LNCAP (cell line): ENCODE results near the gene IRAG1.

ENCODE experiments used
- TF ChIP-seq, protein P1 (sequence below): fragments of 450-650 bp; IDR thresholded peaks from 2 replicates; pipeline ENCODE4 v1.5.1; 2017; ENCODE audit warnings: mild to moderate bottlenecking

IRAG1 gene

DNA sequence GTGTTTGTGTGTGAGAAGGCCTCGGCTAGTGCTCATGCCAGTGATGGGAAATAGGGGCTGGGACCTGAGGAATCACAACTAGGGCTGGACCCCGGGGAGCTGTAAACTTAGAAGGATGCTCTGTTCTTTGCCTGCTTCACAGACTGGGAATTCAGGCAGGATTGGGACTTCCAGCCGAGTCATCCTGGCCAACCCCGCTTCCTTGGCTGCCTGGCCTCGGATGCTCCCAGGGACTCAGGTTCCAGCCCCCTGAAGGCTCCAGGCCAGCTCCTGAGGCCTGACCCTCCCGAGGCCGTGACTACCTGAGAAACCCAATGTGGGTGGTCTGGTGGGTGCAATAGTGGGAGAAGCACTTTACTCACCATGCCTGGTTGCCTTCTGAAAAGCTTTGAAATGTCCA, 44.7 kb downstream of the IRAG1 start:
- TF ChIP-seq, protein P1, sequence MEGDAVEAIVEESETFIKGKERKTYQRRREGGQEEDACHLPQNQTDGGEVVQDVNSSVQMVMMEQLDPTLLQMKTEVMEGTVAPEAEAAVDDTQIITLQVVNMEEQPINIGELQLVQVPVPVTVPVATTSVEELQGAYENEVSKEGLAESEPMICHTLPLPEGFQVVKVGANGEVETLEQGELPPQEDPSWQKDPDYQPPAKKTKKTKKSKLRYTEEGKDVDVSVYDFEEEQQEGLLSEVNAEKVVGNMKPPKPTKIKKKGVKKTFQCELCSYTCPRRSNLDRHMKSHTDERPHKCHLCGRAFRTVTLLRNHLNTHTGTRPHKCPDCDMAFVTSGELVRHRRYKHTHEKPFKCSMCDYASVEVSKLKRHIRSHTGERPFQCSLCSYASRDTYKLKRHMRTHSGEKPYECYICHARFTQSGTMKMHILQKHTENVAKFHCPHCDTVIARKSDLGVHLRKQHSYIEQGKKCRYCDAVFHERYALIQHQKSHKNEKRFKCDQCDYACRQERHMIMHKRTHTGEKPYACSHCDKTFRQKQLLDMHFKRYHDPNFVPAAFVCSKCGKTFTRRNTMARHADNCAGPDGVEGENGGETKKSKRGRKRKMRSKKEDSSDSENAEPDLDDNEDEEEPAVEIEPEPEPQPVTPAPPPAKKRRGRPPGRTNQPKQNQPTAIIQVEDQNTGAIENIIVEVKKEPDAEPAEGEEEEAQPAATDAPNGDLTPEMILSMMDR: no peak

DNA sequence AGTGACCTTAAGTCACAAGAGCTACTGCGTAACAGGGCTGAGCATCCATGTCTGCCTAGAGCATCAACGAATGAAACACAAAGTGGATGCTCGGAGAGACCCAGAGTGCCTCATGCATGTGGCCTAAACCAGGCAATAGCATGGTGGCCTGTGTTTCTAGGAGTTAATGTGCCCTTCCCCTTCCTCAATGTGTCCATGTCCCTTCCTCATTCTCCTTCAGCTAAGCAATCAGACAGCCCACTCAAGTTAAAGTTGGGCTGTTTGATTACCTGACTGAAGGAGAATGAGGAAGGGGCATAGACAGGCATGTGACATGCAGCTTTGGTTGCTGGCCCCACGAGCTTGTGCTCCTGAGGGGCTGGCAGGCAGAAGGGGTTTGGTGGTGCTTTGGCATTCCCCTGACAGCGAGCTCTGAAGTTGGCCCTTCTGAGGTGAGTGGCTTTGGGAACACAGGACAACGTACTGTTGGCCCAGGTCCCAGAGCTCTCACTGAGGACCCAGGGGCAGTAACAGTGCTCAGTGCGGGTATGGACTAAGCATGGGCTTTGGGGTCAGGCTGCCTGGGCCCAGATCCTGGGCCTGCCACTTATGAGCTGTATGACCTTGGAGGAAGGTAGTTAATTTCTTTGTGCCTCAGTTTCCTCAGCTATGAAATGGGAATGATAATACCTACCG, 46.7 kb downstream of the IRAG1 start:
- TF ChIP-seq, protein P1: no peak

DNA sequence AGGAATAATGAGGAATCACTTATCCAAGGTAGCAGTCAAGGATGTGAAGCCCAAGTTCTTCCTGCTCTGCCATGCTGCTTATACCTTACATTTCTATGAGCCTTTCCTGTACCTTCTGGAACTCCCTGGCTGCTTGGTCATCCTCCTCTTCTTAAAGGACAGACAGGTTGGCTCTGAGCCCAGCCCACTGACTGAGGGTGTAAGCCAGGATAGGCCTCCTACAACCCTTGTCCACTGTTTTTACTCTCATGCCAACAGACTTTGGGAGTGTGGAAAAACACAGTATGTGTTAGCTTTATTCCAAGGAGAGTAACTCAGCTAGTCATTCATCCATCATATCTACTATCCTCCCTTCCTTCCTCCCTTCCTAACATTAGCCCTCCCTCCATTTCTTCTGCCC, 47.5 kb downstream of the IRAG1 start:
- TF ChIP-seq, protein P1: no peak

DNA sequence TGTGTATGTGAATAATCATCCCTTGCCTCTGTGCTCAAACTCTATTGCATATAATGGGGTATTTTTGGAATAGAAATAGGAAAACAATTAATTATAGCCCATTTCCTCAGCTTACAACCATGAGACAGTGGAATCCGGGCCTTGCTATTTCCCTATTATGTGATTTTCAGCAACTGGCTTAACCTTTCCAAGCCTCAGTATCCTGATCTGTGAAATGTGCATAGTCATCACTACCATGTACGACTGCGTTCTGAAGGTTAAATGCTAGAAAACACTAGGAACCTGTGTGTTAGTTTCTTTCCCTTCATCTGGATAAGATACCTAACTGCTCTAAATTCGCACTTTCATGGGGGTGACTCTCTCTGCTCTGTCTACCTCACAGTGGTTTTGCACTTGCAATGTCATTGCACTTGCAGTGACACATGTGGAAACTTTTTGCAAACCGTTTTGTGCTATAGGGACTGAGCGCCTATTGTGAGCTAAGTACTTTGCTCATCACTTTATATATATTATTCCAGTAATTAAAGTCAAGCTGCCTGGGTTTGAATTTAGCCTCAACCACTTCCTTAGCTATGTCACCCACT, 48.3 kb downstream of the IRAG1 start:
- TF ChIP-seq, protein P1: no peak
